Tibial nerve (tissue), 4 donors: Measurements from ENCODE around the gene ANHX. TPM values are rescaled to one million over a fixed set of nuclear protein-coding genes. Genes with fewer than 3 reads are reported as not detected.
"Not testable (repeated sequence)": the region's sequence is repeated elsewhere in the genome, so short reads cannot be mapped to it uniquely, and the experiment has no call there.

Experiments
- DNase-seq, 2 donors: peaks; one replicate each; pipeline ENCODE4 v3.0.0-alpha.2; 2019; ENCODE audit warnings: low spot score in 2 of 2
- H3K27ac ChIP-seq, 4 donors: fragments of 200-600 bp; sonication (generic) in 3 of 4; one replicate each; pipeline ENCODE4 v1.5.1; 2017 to 2019; ENCODE audit warnings: mild to moderate bottlenecking in 1 of 4
- H3K27me3 ChIP-seq, 2 donors: fragments of 200-600 bp; sonication (generic) in 1 of 2; one replicate each; pipeline versions ENCODE4 v1.5.1 to v1.6.0; 2017 to 2019
- H3K36me3 ChIP-seq, 3 donors: fragments of 200-600 bp; sonication (generic); one replicate each; pipeline ENCODE4 v1.5.1; 2018 to 2019
- H3K4me1 ChIP-seq, 4 donors: fragments of 200-600 bp; sonication (generic) in 3 of 4; one replicate each; pipeline ENCODE4 v1.5.1; 2017 to 2019
- H3K4me3 ChIP-seq, 4 donors: fragments of 200-600 bp; sonication (generic) in 3 of 4; one replicate each; pipeline ENCODE4 v1.5.1; 2017 to 2019; ENCODE audit warnings: mild to moderate bottlenecking in 1 of 4, moderate library complexity in 1 of 4
- H3K9me3 ChIP-seq, 4 donors: fragments of 200-600 bp; sonication (generic) in 3 of 4; one replicate each; pipeline ENCODE4 v1.5.1; 2017 to 2019
- EP300 ChIP-seq, 2 donors: sonication (generic); formaldehyde crosslinking; IDR thresholded peaks; one replicate each; pipeline ENCODE4 v1.6.1; 2017; ENCODE audit warnings: antibody characterized with exemption in 2 of 2, mild to moderate bottlenecking in 1 of 2
- POLR2A ChIP-seq, 2 donors: fragments of 450-650 bp; IDR thresholded peaks; one replicate each; pipeline ENCODE4 v1.6.1; 2017; ENCODE audit warnings: antibody characterized with exemption in 2 of 2, mild to moderate bottlenecking in 2 of 2, moderate library complexity in 2 of 2
- WGBS, 2 donors: methylation state at CpG; one replicate each; pipeline ENCODE4 v1.1.5; 2018; 5-methylcytosine and 5-hydroxymethylcytosine counted together
- total RNA-seq, 4 donors: library from RNA; depleted of rRNA; stranded (reverse); fragments of >200 nt; gene quantifications; one replicate each; pipeline ENCODE4 v1.1.0, GENCODE V29; 2016
- TF ChIP-seq, protein P1 (sequence below), 5 experiments: fragments of 200-600 bp in 3 of 5; fragments of 450-650 bp in 2 of 5; sonication (generic) in 3 of 5; IDR thresholded peaks; one replicate each; pipeline ENCODE4 v1.5.1; 2016 to 2019; ENCODE audit warnings: antibody characterized with exemption in 5 of 5, mild to moderate bottlenecking in 3 of 5, moderate library complexity in 2 of 5

The ANHX gene
- total RNA-seq: not detected

DNA sequence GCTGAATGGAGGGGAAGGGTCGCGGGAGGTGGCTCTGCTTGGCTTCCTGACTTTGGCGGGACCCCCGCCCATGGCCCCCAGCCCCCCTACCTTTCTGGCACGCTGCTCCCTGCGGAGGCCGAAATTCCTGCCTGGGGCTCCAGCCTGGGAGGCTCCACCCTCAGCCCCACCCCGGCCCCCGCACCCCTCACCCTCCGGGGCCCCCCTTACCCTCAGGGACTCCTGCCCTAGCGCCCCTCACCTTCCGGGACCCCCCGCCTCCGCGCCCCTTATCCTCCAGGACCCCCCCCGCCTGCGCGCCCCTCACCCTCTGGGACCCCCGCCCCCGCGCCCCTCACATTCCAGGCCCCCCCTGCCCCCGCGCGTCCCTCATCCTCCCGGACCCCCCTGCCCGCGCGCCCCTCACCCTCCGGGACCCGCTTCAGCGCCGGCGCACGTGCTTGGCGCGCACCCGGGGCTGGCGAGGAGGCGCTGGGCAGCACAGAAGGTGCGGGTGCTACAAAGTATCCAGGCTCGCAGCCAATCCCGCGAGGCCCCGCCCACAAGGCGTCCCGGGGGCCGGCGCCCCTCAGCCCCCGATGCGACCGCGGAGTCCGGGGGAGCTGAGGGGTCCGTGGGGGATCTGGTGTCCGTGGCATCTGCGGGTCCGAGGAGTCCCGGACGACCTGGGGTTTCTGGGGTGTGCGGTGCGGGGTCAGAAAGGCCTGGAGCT, at the start of gene ANHX:
Gene ANHX, minus strand, starts transcription at position 477 of the 712 bp plus-strand sequence. CDS start 1,521 bp downstream, outside the sequence.
- 56 to 58% methylated on average over 28 to 38 of the region's 61 CpGs for WGBS, 2 donors
- DNase-seq: no peak
- TF ChIP-seq, protein P1, sequence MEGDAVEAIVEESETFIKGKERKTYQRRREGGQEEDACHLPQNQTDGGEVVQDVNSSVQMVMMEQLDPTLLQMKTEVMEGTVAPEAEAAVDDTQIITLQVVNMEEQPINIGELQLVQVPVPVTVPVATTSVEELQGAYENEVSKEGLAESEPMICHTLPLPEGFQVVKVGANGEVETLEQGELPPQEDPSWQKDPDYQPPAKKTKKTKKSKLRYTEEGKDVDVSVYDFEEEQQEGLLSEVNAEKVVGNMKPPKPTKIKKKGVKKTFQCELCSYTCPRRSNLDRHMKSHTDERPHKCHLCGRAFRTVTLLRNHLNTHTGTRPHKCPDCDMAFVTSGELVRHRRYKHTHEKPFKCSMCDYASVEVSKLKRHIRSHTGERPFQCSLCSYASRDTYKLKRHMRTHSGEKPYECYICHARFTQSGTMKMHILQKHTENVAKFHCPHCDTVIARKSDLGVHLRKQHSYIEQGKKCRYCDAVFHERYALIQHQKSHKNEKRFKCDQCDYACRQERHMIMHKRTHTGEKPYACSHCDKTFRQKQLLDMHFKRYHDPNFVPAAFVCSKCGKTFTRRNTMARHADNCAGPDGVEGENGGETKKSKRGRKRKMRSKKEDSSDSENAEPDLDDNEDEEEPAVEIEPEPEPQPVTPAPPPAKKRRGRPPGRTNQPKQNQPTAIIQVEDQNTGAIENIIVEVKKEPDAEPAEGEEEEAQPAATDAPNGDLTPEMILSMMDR (IDR thresholded peaks at IDR 0.05): no peak
- TF ChIP-seq POLR2A (IDR thresholded peaks at IDR 0.05): no peak
- no peak for TF ChIP-seq EP300 (IDR thresholded peaks at IDR 0.05)
- Histone ChIP-seq H3K4me1 (no peaks in the 10 kb centered on the region), H3K9me3 (peaks cover 0 to 84% (median 0%) of the 10 kb centered on the region in 4 donors), H3K4me3 (no peak within 1 kb of the TSS), H3K27ac (no peak within 1 kb of the TSS), H3K36me3 (no peaks in the 10 kb centered on the region), H3K27me3 (no peaks in the 10 kb centered on the region)

- H3K36me3 ChIP-seq, H3K4me1 ChIP-seq, H3K27ac ChIP-seq, H3K4me3 ChIP-seq, H3K27me3 ChIP-seq, H3K9me3 ChIP-seq, DNase-seq: not testable (repeated sequence)
- 87 to 91% methylated on average over 11 of the region's 11 CpGs for WGBS, 2 donors
Measured at GRCh38 chr12:133264668-133265067, 29.0 kb upstream of the ANHX start.

GRCh38 chr12:133264173-133264572, 28.5 kb upstream of the ANHX start:
- H3K27me3 ChIP-seq: no peaks in the 10 kb centered on the region
- no peaks in the 10 kb centered on the region for H3K36me3 ChIP-seq
- no peak overlapping the region for H3K4me3 ChIP-seq
- no peak for TF ChIP-seq POLR2A (IDR thresholded peaks at IDR 0.05)
- no peak for TF ChIP-seq EP300 (IDR thresholded peaks at IDR 0.05)
- TF ChIP-seq, protein P1 (IDR thresholded peaks at IDR 0.05): no peak
- 83 to 86% methylated on average over 33 of the region's 33 CpGs for WGBS, 2 donors
- no peak overlapping the region for H3K27ac ChIP-seq
- DNase-seq: no peak
- no peaks in the 10 kb centered on the region for H3K9me3 ChIP-seq
- no peaks in the 10 kb centered on the region for H3K4me1 ChIP-seq

GRCh38 chr12:133256321-133256720, 20.6 kb upstream of the ANHX start:
- Histone ChIP-seq H3K27me3 (no peaks in the 10 kb centered on the region), H3K4me3 (no peak overlapping the region), H3K27ac (no peak overlapping the region), H3K36me3 (no peaks in the 10 kb centered on the region), H3K9me3 (peaks cover 0 to 12% (median 3%) of the 10 kb centered on the region in 4 donors), H3K4me1 (no peaks in the 10 kb centered on the region)
- WGBS, 2 donors: 29 to 41% methylated on average over 1 of the region's 1 CpG
- no peak for TF ChIP-seq POLR2A (IDR thresholded peaks at IDR 0.05)
- no peak for TF ChIP-seq EP300 (IDR thresholded peaks at IDR 0.05)
- TF ChIP-seq, protein P1 (IDR thresholded peaks at IDR 0.05): no peak
- DNase-seq: no peak

- WGBS, 2 donors: 39 to 42% methylated on average over 1 of the region's 1 CpG
- H3K4me1 ChIP-seq, H3K4me3 ChIP-seq, H3K27ac ChIP-seq, DNase-seq, H3K36me3 ChIP-seq, H3K27me3 ChIP-seq: not testable (repeated sequence)
- peaks cover 0 to 12% (median 3%) of the 10 kb centered on the region in 4 donors for H3K9me3 ChIP-seq
Measured at GRCh38 chr12:133255833-133256232, 20.2 kb upstream of the ANHX start.

- no peaks in the 10 kb centered on the region for H3K4me1 ChIP-seq
- DNase-seq: no peak
- TF ChIP-seq EP300 (IDR thresholded peaks at IDR 0.05) (no peak), POLR2A (IDR thresholded peaks at IDR 0.05) (no peak)
- TF ChIP-seq, protein P1 (IDR thresholded peaks at IDR 0.05): no peak
- no peaks in the 10 kb centered on the region for H3K36me3 ChIP-seq
- no peaks in the 10 kb centered on the region for H3K27me3 ChIP-seq
- WGBS, 2 donors: 65 to 67% methylated on average over 6 of the region's 6 CpGs
- H3K9me3 ChIP-seq: peaks cover 0 to 22% (median 3%) of the 10 kb centered on the region in 4 donors
- no peak overlapping the region for H3K27ac ChIP-seq
- H3K4me3 ChIP-seq: no peak overlapping the region
Measured at GRCh38 chr12:133251732-133252131, 16.1 kb upstream of the ANHX start.
